Hematopoietic multipotent progenitor cell treated with erythropoietin and hydrocortisone succinate and interleukin-3 and kit ligand, for 17 days (in vitro differentiated cells): Measurements from ENCODE around the gene GJB1.

Experiments
- DNase-seq: peaks from one replicate; pipeline ENCODE4 v3.0.0-alpha.2; 2015; ENCODE audit warnings: low spot score

Gene GJB1

DNA sequence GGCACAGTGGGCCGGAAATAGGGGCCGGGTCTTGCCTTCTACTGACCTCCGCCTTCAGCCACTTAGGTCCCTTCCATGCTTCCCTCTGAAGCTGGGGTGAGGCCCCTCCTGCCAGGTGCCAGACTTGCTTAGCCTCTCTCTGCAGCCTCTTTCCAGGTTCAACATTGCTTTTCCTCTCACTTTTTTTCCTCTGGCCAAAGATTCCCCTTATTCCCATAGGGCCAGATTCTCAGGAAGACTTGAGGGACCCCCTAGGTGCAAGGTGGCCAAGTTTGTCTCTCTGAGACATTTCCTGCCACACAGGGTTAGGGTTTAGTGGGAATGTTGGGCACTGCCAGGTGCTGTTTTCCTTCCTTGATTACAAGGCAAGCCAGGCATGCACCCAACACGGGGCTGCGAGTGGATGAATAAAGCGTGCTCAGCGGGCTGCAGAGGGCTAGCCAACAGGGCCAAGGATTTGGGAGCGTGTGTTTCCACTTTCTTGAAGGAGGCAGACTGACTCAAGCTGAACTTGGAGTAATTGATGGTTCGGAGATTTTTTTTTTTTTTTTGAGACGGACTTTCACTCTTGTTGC is 7.6 kb upstream of the GJB1 start:
- no peak for DNase-seq

DNA sequence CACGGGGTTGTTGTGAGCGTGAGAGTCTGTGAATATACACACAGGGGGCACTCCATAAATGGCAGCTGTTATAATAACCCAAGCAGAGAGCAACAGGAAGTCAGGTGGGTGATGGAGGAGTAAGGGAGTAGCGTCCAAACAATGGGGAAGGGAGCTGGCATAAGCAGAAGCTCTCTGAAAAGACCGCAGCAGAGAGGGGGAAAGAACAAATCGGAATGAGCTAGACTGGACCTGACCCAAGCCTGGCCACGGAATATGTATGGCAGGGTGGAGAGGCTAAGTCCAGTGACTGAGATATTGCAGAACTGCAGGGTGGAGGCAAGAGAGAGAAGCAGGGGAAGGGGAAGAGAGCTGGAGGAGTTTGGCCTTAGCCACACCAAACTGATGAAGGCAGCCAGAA is 6.5 kb upstream of the GJB1 start:
- no peak for DNase-seq

DNA sequence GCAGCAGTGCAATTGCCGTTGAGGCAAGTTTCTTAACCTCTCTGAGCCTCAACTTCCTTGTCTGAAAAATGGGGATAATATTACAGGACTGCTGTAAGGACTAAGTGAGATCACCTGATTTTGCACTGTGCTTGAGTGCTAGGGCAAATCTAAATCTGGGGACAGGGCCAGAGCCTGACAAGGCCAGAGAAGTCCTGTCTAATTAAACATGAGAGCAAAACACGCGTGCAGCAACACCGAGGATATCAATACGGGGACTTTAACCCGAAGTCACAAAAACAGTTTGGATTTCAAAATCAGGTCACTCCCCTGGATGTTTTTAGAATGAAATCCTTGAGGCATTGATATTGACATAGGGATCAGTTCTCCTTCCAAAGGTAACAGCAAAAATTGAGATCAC is 5.7 kb upstream of the GJB1 start:
- no peak for DNase-seq

DNA sequence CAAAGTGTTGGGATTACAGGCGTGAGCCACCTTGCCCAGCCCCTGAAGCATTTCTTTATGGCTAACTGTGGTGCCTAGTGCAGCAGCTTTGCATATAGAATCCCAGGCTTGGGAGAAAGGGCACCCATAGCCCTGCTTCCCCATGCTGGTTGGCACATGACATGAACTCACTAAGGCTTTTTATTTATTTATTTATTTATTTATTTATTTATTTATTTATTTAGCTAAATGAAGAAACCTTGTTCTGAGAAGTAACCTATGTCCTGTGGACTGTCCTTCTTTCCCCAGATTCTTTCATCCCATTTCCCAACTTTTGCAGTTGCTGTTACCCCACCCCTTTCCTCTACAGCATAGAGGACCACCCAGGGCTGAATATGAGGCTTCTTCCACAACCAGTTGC is 1.9 kb upstream of the GJB1 start:
- no peak for DNase-seq

DNA sequence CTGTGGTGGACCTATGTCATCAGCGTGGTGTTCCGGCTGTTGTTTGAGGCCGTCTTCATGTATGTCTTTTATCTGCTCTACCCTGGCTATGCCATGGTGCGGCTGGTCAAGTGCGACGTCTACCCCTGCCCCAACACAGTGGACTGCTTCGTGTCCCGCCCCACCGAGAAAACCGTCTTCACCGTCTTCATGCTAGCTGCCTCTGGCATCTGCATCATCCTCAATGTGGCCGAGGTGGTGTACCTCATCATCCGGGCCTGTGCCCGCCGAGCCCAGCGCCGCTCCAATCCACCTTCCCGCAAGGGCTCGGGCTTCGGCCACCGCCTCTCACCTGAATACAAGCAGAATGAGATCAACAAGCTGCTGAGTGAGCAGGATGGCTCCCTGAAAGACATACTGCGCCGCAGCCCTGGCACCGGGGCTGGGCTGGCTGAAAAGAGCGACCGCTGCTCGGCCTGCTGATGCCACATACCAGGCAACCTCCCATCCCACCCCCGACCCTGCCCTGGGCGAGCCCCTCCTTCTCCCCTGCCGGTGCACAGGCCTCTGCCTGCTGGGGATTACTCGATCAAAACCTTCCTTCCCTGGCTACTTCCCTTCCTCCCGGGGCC is 1.2 kb downstream of the GJB1 start:
- no peak for DNase-seq

DNA sequence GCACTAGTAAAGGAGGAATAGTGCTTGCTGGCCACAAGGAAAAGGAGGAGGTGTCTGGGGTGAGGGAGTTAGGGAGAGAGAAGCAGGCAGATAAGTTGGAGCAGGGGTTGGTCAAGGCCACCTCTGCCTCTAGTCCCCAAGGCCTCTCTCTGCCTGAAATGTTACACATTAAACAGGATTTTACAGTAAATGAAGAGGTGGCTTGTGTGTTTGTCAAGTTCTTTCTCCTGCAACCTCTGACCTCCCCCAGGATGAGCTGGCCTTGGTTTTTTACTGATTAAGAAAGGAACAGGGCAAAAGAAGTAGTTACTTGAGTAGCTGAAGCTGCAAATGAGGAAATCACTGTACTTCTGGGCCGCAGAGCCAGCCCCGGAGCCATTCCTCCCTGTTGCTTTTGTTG is 2.0 kb downstream of the GJB1 start:
- DNase-seq = no peak

DNA sequence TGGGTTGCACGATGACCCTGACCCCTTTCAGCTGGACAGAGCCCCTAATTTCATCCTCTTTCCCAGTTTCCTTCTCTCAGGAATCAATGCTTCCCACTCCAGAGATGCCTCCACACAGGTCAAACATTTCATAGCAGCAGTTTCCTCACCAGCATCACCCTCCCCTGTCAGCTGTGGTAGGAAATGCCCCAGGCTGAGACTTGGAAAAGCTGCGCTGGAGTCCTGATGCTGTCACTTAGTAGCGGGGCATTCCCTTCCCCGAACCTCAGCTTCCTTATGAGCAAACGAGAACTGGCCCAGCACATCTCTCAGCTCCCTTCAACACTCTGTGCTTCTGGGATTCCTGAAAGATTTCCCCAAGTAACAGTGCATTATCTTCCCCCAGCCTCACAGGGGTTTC is 2.7 kb downstream of the GJB1 start:
- DNase-seq = no peak

DNA sequence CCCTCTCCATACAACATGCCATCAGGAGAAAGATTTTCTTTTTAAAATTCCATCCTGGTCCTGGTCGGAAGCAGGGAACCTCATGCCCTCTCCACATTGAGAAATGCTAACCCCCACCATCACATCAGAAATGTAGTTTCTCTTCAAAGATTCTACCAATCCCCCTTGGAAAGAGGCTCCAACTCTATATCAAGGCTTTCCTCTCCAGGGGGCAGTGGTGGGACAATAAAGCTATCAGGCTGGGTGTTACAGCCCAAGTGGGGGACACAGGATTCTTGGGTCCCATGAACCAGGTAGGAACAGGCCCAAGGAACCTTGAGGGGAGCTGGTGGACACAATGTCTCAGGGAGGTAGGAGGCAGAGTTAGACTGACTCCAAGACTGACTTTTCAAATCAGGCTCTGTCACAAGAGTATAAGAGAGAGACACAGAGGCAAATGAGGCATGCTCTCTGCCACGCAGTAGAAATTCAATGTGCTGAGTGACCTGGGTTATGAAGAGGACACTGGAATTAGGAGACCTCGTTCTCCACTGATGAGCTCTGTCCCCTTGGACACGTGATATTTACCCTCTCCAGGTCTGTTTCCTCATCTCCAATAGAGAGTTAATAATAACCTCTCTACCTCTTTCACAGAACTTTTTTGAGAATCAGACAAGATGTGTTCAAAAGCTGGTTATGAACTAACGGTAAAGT is 4.5 kb downstream of the GJB1 start:
- no peak for DNase-seq

DNA sequence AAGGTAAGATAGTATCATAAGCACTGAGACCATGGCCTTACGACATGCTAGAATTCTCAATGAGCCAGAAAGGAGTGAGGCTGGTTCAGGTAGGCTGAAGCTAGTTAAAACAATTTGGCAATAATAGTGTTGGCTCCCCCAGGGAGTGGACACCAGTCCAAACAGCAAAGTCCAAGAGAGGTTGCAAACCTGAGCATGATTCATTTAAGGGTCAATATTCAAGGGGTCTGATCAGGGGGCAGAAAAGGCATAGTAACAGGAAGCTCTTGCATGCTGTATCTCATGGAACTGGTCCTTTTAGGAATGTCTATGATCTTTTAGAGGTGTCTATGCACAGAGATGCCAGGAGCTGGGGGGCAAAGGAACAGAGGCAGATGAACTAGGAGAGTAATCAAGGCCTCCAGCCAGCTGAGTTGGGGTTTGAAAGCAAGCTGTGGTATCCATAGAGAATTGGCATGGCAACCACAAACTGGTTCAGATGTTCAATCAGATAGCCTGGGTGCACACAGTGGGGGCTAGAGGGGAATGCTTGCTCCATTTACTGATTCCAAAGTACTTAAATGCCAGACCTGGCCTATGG is 5.1 kb downstream of the GJB1 start:
- no peak for DNase-seq

DNA sequence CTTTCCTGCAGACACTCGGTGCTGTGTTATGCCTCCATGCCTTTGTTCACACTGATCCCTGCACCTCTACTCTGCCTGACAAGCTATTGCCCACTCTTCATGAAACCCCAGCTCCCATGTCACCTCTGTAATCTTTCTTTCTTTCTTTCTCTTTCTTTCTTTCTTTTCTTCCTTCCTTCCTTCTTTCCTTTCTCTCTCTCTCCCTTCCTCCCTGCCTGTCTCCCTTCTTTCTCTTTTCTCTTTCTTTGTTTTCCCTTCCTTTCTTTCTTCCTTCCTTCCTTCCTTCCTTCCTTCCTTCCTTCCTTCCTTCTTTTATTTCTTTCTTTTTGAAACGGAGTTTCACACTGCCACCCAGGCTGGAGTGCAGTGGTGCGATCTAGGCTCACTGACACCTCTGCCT is 12.5 kb downstream of the GJB1 start:
- DNase-seq = no peak

DNA sequence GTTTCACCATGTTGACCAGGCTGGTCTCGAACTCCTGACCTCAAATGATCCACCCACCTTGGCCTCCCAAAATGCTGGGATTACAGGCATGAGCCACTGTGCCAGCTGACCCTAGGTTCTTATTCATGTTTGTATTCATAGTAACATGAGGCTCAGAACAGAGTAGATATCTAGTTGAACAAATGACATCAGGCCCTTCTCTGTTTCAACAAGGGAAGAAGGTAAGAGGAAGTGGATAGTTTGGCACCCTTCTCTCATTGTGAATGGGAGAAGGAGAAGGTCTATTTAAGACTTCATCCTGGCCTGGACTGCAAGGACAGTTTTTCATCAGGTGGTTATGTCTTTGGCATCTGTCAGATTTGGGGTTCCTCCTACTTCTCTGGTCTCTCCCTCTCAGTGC is 13.8 kb downstream of the GJB1 start:
- DNase-seq = no peak

DNA sequence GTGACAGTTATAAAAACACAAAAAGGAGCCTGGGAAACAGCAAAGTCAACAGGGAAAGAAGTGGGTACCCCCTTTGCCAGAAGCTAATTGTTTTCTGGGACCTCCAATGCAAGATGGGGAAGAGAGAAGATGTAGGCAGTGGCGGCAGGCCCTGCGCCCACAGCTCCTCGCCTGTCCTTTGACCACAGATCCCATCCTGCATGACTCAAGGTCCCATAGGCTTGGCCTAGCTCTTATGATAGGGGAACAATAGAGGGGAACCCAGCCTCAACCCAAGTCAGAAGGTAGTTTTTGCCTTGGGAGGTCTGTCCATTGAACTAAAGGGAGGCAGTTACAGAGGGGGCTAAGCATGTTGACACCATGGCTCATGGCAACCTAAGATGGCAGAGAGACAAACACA is 16.8 kb downstream of the GJB1 start:
- DNase-seq = no peak

DNA sequence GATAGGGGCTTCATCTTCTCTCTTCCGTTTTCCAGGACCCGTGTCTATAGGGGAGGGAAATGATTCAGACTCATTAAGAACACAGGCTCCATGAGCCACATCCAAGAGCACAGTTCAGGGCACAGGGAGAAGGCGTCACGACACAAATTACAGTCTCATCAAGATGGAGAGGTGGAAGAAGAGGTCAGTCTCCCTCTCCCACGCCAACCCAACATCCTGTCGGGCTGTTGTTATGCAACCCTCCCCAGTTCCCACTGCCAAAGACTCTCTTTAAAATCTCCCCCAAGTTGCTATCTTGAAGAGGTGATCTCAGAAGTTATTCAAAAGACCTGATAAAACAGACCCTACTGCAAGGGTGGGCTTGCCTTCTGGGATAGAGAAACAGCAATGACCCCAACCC is 18.3 kb downstream of the GJB1 start:
- DNase-seq = no peak

DNA sequence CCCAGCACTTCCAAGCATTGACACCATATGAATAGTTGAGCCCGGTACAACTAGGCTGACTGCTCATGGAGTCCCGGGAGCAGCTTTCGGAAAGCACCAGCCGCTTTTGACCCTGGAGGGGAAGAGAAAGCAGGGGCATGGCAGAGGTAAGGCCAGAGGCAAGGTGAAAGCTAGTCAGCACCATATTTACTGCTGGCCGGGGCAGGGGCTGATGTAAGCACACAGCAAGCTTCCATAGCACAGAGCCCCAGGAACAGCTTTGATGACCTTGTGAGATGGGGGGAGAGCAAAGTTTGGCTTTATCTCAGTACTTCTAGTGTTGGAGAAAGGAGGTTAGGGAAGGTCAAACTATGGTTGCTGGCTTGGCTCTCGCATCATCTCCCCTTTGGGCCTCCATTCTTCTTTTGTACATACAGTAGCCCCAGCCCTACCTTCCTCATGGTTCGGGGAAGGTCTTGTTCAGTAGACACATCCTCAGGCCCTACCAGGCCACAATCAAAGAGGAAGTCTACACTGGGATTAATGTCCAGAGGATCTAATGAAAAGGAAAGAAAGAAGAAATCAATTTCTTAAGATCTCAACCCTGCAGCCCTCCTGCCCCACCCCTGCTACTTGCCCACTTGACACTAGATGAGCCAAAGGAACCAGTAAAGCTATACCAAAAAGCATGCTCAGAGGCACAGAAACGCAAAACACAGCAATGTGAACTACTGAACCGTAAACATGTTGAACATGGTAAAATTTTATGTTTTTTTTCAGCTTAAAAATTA is 21.5 kb downstream of the GJB1 start:
- DNase-seq = no peak

DNA sequence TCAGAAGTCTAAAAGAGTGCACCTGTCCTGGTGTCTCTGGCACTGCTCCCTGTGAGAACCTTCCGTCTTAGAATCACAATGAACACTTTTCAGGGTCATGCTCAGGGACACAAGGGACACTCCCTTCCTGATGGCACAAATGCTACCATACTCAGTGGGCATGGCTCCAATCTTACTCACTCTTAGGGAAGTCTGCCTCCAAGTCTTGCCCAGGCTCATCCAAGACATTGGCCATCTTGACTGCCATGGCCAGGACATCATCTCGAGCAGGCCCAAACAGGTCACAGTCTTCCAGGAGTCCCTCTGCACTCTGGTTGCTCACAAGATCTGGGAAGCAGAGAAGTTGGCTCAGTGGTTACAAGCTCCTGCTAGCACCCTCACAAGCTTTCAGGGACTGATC is 22.1 kb downstream of the GJB1 start:
- DNase-seq = no peak

DNA sequence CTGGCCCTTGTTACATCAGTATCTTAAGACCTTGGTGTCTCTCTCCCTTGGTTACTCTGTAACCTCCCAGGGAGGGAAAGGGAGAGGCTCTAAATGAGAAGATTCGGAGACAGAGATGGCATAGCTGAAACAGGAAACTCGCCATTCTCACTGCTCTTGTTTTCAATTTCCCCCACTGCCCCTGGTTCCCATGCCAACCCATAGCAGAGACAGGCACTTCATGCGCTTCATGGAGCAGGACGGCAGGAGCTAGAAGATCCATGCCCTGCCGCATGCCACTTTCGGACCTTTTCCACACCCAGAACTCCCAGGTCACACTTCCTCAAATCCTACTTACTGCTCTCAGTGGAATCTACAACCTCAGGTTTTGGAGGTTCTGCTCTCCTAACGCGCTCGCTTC is 27.8 kb downstream of the GJB1 start:
- DNase-seq = no peak

DNA sequence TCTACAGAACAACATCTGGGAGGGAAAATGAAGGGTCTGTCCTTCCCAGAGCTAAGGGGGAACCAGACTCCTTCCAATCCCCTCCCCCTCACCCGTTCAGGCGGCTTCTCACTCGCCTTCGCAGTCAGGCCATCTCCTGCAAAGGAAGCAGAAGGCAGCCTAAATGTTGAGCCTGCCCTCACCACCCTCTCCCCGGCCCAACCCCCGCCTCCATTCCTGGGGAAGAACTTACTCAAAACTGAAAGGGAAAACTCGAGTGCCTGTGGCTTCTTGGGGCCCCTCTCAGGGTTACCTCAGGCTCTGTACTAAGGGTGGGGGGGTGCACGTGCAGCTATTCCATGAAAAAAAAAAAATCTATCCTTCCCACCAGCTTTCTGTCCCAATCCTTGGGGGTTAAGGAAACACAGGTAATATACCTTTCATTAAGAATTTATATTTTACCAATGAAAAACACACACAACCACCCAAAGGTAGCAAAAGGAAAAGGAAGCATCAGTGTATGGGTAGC is 28.5 kb downstream of the GJB1 start:
- no peak for DNase-seq

DNA sequence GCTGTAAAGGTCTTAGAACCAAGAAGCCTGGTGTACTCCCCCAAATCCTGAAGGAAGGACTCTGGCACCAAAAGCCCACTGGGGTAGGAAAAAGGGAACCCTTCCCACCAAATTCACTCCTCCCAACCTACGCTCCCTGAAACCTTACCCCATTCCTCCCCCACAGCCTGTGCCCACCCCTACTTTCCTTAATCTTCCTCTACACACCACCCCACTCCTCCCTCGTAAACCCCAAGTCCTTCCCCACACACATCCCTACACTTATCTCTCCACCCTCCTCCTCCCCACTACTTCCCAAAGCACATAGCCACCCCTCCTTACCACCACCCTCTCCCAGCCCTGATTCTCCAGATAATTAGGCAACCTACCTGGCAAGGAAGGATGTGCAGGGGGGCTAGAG is 29.2 kb downstream of the GJB1 start:
- DNase-seq = no peak

DNA sequence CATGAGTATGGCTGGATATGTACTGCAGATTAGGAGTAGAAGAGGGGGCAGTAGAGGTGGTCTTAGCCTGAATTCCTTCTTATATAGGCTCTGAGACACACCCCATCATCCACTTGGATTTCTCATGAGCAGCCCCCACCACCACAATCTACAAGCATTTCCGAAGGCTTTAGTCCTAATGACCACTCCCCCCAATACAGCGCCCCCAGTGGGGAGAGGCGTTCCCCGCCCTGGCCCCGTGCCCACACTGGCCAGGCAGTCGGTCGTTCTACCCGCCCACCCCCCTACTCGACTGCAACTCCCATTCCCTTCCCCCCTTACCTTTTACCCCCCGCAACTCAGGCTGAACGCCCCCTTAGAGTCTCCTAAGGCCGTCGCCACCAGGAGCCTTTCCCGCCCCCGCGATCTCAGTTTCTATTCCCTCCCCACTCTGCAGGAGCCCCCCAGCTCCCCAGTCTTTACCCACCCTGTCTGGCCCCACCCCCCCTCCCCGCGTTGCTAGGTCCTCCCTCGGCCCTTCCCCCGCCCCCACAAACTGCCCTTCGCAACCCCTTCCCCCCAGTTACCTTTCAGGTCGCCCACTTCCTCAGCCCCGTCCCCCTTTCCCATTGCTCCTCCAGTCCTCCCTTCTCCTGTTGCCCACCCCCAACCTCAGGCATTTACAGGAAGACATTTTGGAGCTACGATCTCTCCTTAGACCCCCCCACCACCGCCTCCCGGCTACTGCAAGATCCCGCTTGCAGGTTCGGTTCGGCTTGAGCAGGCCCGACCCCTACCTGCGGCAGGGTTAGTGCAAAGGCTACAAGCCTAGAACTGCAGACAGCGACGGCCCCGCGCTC is 30.4 kb downstream of the GJB1 start:
- DNase-seq = peak; percentile 14

DNA sequence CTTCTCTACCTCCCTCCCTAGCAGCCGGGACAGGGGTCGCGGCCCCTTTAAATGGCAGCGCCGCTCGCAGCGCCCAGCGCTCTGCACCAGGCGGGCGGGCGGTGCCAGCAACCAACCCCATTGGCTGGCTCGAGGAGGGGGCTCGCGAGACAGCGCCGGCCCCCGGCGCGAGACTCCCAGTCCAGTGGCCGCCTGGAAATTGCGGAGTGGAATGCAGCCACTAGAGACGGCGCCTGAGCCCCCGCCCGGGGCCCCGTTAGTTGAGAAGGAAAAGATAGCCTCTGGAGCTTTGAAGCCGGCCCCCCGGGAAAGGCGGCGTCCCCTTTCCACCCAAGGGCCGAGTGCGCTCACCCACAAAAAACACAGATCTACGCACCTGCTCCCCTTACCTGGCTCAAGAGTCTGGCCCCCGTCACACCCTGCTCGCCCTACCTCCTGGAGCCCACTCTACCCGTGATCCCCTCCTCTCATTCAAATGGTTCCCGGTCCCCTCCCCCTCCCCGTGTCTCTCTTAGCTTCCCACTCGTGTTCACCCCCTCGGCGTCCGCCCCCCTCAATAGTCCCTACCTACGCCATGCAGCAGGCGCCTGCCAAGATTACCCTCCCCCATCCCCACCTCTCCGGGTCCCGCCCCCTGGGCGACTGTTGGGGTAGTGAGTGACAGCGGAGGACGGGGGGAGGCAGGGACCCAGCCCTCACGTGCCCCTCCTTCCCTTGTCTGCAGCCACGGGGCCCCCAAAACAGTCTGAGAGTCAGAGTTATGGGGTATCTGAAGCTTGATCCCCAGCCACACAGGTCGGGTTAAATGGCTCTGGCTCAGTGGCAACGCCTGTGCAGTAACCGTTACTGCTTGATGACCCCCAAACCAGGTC is 31.3 kb downstream of the GJB1 start, which contains the start of gene ZMYM3:
Gene ZMYM3 (minus strand): TSS at position 49 of the 872 bp plus-strand sequence. CDS start 885 bp downstream, outside the sequence.
- peak; percentile 21 for DNase-seq

DNA sequence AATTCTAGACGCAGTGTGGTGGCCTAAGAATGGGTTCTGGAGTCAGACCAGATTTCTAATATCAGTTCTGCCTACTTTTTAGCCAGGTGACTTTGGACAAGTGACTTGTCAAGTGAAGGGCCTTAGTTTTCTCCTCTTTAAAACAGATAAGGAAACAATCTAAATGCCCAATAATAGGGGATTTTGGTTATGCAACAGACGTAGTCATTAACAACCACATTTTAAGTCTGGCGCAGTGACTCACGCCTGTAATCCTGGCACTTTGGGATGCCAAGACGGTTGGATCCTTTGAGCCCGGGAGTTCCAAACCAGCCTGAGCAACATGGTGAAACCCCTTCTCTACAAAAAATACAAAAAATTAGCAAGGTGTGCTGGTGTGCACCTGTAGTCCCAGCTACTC is 33.0 kb downstream of the GJB1 start:
- no peak for DNase-seq
